NCI-H226 (cell line): ENCODE data around the gene ABCC10.

Experiments
- DNase-seq: peaks from one replicate; pipeline ENCODE4 v3.0.0-alpha.2; 2015

Gene ABCC10

DNA sequence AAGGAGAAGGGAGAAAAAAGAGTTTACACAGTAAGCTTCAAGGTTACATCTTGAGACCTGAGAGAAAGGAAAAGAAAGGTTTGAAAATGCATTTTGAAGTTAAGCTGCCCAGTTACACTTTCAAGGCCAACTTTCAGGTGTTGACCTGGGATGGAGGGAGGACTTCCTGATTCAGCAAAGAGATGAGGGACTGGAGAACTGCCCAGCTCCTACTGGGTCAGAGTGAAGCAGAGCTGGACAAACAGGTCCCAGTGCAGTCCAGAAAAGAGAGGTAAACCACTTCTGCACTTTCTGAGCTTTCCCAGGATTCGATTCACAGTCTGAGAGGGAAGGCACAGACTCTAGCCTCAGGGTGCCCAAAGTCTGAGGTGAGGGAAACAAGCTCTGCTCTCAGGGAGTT lies 44.1 kb downstream of the ABCC10 start:
- no peak for DNase-seq

DNA sequence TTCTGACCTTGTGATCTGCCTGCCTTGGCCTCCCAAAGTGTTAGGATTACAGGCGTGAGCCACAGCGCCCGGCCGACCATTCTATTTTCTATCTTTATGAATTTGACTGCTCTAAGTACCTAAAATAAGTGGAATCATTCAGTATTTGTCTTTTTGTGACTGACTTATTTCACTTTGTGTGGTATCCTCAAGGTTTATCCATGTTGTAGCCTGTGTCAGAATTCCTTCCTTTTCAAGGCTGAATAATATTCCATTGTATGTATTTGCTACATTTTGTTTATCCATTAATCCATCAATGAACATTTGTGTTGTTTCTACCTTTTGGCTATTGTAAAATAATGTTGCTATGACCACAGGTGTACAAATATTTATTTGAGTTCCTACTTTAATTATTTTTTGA lies 45.2 kb downstream of the ABCC10 start:
- DNase-seq = no peak

GRCh38 chr6:43475516-43475915 lies 48.2 kb downstream of the ABCC10 start:
- no peak for DNase-seq

GRCh38 chr6:43476746-43477145 lies 49.4 kb downstream of the ABCC10 start:
- DNase-seq = no peak

DNA sequence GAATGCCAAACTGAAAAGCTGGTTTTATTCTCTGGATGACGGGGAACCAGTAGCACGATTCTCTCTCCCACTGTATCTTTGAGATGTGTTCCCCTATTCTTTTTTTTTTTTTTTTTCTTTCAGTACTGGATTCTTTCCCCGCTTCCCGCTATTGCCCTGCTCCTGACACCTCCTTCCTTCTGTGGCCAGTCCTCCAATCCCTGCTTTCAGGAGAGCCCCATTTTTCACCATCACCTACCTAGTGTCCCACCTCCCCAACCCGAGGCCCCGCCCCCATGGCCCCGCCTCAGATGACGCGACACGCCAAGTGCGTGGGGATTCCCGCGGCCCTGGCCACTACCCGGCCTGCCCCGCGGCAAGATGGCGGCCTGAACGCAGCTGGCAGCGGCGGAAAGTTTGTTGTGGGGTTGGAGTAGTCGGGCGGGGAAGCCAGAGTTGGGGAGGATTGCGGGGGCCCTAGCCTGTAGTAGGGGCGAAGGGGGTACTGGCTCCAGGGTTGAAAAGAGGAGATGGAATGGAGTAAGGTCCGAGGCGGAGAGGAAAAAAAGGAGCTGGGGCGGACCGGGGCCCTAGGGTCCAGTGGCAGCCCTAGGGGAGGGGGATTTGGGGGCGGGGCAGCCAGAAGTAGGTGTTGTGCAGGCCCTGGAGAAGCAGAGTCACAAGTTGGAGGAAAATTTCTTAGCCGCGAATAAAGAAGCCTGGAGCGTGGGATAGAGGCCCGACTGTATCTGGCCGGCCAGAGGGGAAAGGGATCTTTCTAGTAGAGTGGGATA lies 50.1 kb downstream of the ABCC10 start, which contains the start of gene TJAP1:
Gene TJAP1, plus strand, starts transcription at position 336 of the 773 bp plus-strand sequence. CDS start 21,432 bp downstream, outside the sequence.
- DNase-seq = peak; percentile 89

- no peak for DNase-seq
Measured at GRCh38 chr6:43478008-43478372, 50.6 kb downstream of the ABCC10 start.

GRCh38 chr6:43481075-43481474 lies 53.7 kb downstream of the ABCC10 start:
- peak; percentile 30 for DNase-seq

GRCh38 chr6:43481591-43482236 lies 54.4 kb downstream of the ABCC10 start:
- peak; percentile 48 for DNase-seq

- no peak for DNase-seq
Measured at GRCh38 chr6:43488667-43489276, 61.4 kb downstream of the ABCC10 start.

DNA sequence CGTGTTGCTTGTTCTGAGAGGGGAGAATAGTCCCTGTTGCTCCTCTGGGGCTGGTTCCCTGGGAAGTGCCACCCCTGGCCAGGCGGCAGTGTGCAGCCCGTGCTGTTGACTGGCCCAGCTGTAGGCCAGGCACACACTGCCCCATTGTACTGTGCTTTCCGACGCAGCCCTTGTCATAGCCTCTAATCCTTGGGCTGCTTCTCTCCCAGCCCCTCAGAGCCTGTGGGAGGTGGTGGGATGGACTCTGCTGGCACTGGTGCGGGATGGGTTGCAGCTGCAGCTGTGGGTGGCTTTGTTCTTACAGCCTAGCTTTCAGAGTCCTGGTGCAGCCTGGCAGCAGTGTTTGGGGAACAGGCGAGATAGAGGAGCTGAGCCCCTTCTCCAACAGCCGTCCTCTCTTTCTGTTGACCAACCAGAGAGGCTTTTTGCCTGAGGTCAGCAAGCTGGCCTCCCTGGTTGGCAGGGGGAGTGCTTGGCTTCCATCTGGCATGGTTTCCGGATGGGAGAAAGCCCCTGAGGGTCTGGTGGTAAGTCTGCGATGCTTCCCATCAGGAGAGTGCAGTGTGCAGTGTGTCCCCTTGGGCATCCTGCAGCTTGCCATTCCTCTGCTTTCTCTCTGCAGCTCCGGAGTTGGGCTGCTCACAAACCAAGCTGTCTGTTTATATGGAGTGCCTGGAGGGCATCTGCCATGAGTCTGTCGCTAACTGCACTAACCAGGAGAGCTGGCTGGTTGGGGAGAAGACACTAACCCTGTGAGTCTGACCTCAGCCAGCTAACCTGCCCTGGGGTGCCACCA lies 62.1 kb downstream of the ABCC10 start:
- DNase-seq = no peak

GRCh38 chr6:43490523-43490939 lies 63.2 kb downstream of the ABCC10 start:
- no peak for DNase-seq

DNA sequence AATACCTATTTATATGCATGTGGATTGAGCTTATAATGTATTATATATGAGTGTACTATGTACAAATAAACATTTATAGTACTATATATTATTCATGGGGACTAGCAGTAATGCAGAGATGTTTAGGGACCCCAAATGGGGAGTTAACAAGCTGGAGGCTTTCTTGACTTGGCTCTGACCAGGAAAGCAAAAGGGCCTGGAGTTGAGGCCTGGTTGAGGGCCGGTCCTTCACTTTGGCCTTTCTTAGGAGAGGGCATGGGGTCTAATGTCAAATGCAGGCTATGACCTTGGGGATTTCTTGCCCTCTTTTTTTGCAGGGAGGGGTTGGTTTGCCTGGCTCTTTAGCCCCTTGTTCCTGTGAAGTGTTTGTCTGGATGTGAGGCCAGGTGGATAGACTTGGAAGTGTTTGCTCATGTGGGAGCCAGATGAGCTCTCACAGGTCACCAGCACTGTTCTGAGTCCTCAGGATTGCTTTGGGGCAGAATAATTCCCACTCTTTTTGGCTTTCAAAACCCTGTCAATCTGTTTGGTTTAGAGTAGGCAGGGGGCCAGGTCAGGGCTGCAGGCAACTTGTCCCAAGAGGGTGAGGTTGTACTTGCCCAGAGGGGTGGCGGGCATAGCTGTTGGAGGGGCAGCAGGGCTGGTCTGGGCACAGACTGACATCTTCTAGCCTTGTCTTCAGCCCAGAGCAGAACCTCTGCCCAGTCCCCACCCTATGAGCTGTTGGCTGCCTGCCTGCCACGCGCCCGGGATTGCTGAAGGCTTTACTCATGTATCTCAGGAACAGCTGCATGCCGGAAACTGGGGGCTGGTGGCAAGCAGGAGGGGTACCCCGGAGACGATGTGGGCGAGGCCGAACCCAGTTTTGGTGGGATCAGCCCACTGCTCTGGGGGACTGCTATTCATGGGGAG lies 64.7 kb downstream of the ABCC10 start:
- DNase-seq = peak; percentile 79

- no peak for DNase-seq
Measured at GRCh38 chr6:43492673-43493072, 65.3 kb downstream of the ABCC10 start.

- no peak for DNase-seq
Measured at GRCh38 chr6:43493230-43493629, 65.9 kb downstream of the ABCC10 start.

DNA sequence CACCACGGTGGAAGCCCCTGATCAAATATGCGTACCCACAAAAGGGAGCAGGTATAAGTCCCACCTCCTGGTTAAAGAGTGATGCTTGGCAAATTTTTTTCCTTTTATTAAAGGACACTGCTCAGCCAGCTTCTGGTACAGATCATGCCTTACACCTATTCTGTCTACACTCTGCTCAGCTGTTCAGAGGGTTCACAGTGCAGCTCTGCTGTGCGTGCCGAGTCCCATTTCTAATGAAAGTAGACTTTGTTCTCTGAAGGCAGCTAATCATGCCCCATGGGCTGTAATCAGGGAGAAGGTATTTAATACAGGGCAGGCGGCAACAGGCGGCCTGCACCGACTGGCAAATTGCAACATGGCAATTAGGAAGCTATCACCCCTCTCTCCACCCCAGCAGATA lies 66.5 kb downstream of the ABCC10 start:
- no peak for DNase-seq

- no peak for DNase-seq
Measured at GRCh38 chr6:43494321-43494720, 67.0 kb downstream of the ABCC10 start.

- no peak for DNase-seq
Measured at GRCh38 chr6:43494766-43495165, 67.4 kb downstream of the ABCC10 start.

- peak; percentile 53 for DNase-seq
Measured at GRCh38 chr6:43495409-43495941, 68.1 kb downstream of the ABCC10 start.

DNA sequence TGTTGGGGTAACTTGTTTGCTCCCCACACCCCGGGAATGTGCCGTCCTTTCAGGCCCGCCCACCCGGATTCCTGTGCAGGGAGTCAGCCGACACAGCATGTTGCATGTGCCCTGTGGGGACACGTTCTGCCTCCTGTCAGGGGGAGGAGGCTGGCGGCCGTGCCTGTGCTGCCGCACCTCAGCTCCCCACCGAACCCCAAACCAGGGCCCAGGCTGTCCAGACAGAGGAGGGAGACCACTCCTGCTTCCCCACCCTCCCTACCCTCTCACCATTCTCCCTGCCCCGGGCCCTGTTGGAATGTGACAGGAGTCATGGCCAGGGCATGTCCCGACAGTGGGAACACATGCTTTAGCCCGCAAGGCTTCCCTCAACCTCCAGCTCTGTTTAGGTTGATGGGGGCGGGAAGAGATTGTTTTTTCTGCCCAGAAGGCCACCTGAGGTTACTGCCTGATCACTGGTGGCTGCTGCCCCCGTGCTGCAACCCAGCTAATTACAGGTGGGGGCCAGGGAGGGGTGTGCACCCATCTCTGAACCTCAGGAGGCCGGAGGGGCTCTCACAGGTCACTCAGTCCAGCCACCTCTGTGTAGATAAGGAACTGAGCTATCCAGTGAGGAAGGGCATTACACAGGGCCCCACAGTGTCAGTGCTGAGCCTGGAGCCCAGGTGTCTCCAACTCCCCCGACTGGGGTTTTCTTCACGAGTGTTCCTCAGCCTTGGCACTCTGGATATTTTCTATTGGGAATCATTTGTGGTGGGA lies 69.2 kb downstream of the ABCC10 start:
- peak; percentile 62 for DNase-seq

- no peak for DNase-seq
Measured at GRCh38 chr6:43497129-43497396, 69.7 kb downstream of the ABCC10 start.

DNA sequence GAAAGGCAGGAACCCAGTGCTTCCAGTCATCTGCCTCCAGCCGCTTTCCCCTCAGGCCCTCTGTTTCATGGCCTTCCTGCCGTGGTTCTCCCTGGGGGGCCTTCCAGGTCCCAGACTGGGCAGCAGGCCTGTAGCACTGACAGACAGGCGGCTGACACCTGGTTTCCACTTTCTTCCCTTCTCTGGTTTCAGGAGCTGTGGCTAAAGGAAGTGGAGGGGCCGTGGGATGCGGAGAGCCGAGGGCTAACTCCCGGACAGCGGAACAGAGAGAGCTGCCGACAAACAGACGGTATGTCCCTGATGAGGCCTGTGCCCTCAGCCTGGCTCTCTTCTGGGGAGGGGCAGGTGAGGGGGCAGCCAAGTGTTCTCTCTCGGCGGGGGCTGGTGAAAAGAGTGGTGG lies 70.3 kb downstream of the ABCC10 start:
- no peak for DNase-seq
